HG03432 (cell line): ENCODE results near the gene ZNRF3.

Experiments
- ATAC-seq: cut with Tn5 transposase; IDR thresholded peaks from one replicate; pipeline ENCODE4 v1.9.1; 2021; ENCODE audit warnings: mild to moderate bottlenecking, moderate library complexity; ENCODE audit not compliant: unreplicated experiment

The ZNRF3 gene

GRCh38 chr22:28950617-28951411 lies 67.4 kb downstream of the ZNRF3 start:
- no peak for ATAC-seq

GRCh38 chr22:28951530-28951929 lies 68.2 kb downstream of the ZNRF3 start:
- ATAC-seq: no peak

- no peak for ATAC-seq
Observed at GRCh38 chr22:28951969-28952521, 68.7 kb downstream of the ZNRF3 start.

GRCh38 chr22:28952857-28953256 lies 69.5 kb downstream of the ZNRF3 start:
- no peak for ATAC-seq

GRCh38 chr22:28953403-28953802 lies 70.0 kb downstream of the ZNRF3 start:
- no peak for ATAC-seq

- no peak for ATAC-seq
Observed at GRCh38 chr22:28953976-28954880, 70.9 kb downstream of the ZNRF3 start.

- ATAC-seq: no peak
Observed at GRCh38 chr22:28955817-28956216, 72.4 kb downstream of the ZNRF3 start.

- no peak for ATAC-seq
Observed at GRCh38 chr22:28956506-28956905, 73.1 kb downstream of the ZNRF3 start.

- no peak for ATAC-seq
Observed at GRCh38 chr22:28958611-28959010, 75.2 kb downstream of the ZNRF3 start.

- ATAC-seq: no peak
Observed at GRCh38 chr22:28962042-28962554, 78.7 kb downstream of the ZNRF3 start.

- ATAC-seq: no peak
Observed at GRCh38 chr22:28963362-28963761, 80.0 kb downstream of the ZNRF3 start.

GRCh38 chr22:28967163-28967665 lies 83.8 kb downstream of the ZNRF3 start:
- no peak for ATAC-seq

GRCh38 chr22:28967969-28968368 lies 84.6 kb downstream of the ZNRF3 start:
- no peak for ATAC-seq

GRCh38 chr22:28969401-28970168 lies 86.2 kb downstream of the ZNRF3 start:
- ATAC-seq: no peak

GRCh38 chr22:28973352-28973751 lies 90.0 kb downstream of the ZNRF3 start:
- ATAC-seq: no peak

GRCh38 chr22:28977060-28977459 lies 93.7 kb downstream of the ZNRF3 start:
- ATAC-seq: no peak

- no peak for ATAC-seq
Observed at GRCh38 chr22:28977481-28977971, 94.2 kb downstream of the ZNRF3 start.

GRCh38 chr22:28978158-28978557 lies 94.8 kb downstream of the ZNRF3 start:
- ATAC-seq: no peak

GRCh38 chr22:28978863-28979796 lies 95.8 kb downstream of the ZNRF3 start:
- ATAC-seq: no peak
